Measurements from ENCODE around the gene CDKN2AIP.

Gene CDKN2AIP

DNA sequence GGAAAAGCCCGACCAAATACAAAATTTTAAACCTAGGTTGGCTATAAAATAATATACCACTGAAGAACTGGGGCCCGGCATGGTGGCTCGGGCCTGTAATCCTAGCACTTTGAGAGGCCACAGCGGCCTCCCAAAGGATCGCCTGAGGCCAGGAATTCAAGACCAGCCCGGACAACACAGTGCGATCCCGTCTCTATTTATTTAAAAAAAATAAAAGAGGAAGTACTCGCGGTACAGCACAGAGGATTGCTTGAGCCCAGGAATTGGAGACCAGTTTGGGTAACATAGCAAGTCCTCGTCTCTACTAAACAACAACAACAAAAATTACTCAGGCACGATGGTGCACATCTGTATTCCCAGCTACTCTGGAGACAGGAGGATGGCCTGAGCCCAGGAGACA, 44.8 kb upstream of the CDKN2AIP start:
- H2AFZ ChIP-seq (ENCODE audit: low read depth, low read length, severe bottlenecking): no peak overlapping the region
- TF ChIP-seq, protein P1, sequence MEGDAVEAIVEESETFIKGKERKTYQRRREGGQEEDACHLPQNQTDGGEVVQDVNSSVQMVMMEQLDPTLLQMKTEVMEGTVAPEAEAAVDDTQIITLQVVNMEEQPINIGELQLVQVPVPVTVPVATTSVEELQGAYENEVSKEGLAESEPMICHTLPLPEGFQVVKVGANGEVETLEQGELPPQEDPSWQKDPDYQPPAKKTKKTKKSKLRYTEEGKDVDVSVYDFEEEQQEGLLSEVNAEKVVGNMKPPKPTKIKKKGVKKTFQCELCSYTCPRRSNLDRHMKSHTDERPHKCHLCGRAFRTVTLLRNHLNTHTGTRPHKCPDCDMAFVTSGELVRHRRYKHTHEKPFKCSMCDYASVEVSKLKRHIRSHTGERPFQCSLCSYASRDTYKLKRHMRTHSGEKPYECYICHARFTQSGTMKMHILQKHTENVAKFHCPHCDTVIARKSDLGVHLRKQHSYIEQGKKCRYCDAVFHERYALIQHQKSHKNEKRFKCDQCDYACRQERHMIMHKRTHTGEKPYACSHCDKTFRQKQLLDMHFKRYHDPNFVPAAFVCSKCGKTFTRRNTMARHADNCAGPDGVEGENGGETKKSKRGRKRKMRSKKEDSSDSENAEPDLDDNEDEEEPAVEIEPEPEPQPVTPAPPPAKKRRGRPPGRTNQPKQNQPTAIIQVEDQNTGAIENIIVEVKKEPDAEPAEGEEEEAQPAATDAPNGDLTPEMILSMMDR (IDR thresholded peaks at IDR 0.05; ENCODE audit: insufficient read depth, low read length, poor library complexity, severe bottlenecking): no peak
- TF ChIP-seq EZH2phosphoT487 (conservative IDR thresholded peaks at IDR 0.05; ENCODE audit: low read length): no peak
- H3K36me3 ChIP-seq (ENCODE audit: low read length): no peaks in the 10 kb centered on the region
- H3K27ac ChIP-seq (ENCODE audit: low read depth, low read length): no peak overlapping the region
- no peaks in the 10 kb centered on the region for H3K9me3 ChIP-seq (ENCODE audit: insufficient read depth, low read length)
- H3K4me2 ChIP-seq (ENCODE audit: low read depth, low read length, poor library complexity, severe bottlenecking): no peak overlapping the region
- H3K4me3 ChIP-seq (ENCODE audit: insufficient read depth, low read length, poor library complexity, severe bottlenecking): no peak overlapping the region
- H4K20me1 ChIP-seq (ENCODE audit: low read depth, low read length): no peaks in the 10 kb centered on the region
- no peaks in the 10 kb centered on the region for H3K9me2 ChIP-seq (replicated peaks; ENCODE audit: insufficient read depth, low read length)
- H3K79me2 ChIP-seq (ENCODE audit: insufficient read depth, low read length): no peaks in the 10 kb centered on the region
- H3K9ac ChIP-seq (ENCODE audit: low read length): no peak overlapping the region
- no peaks in the 10 kb centered on the region for H3K27me3 ChIP-seq (ENCODE audit: low read length)
- no peaks in the 10 kb centered on the region for H3F3A ChIP-seq (ENCODE audit: insufficient read depth)

DNA sequence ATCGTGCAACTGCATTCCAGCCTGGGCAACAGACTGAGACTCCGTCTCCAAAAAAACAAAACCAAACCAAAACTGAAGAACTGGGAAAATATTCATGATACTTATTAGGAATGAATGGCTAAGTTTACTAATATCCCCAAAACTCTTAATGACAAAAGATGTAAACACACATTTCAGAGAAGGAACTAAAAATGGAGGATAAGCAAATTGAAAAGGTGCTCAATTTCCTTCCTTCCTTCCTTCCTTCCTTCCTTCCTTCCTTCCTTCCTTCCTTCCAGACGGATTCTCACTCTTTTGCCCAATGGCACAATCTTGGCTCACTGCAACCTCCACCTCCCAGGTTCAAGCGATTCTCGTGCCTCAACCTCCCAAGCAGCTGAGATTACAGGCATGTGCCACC, 44.4 kb upstream of the CDKN2AIP start:
- H3K4me2 ChIP-seq (ENCODE audit: low read depth, low read length, poor library complexity, severe bottlenecking): no peak overlapping the region
- H3K9me2 ChIP-seq (replicated peaks; ENCODE audit: insufficient read depth, low read length): no peaks in the 10 kb centered on the region
- H3K27ac ChIP-seq (ENCODE audit: low read depth, low read length): no peak overlapping the region
- no peak overlapping the region for H3K9ac ChIP-seq (ENCODE audit: low read length)
- no peaks in the 10 kb centered on the region for H3K9me3 ChIP-seq (ENCODE audit: insufficient read depth, low read length)
- H3K27me3 ChIP-seq (ENCODE audit: low read length): no peaks in the 10 kb centered on the region
- H2AFZ ChIP-seq (ENCODE audit: low read depth, low read length, severe bottlenecking): no peak overlapping the region
- no peaks in the 10 kb centered on the region for H4K20me1 ChIP-seq (ENCODE audit: low read depth, low read length)
- no peaks in the 10 kb centered on the region for H3K36me3 ChIP-seq (ENCODE audit: low read length)
- TF ChIP-seq, protein P1 (IDR thresholded peaks at IDR 0.05; ENCODE audit: insufficient read depth, low read length, poor library complexity, severe bottlenecking): no peak
- no peak for TF ChIP-seq EZH2phosphoT487 (conservative IDR thresholded peaks at IDR 0.05; ENCODE audit: low read length)
- no peak overlapping the region for H3K4me3 ChIP-seq (ENCODE audit: insufficient read depth, low read length, poor library complexity, severe bottlenecking)
- H3K79me2 ChIP-seq (ENCODE audit: insufficient read depth, low read length): no peaks in the 10 kb centered on the region
- H3F3A ChIP-seq (ENCODE audit: insufficient read depth): no peaks in the 10 kb centered on the region

DNA sequence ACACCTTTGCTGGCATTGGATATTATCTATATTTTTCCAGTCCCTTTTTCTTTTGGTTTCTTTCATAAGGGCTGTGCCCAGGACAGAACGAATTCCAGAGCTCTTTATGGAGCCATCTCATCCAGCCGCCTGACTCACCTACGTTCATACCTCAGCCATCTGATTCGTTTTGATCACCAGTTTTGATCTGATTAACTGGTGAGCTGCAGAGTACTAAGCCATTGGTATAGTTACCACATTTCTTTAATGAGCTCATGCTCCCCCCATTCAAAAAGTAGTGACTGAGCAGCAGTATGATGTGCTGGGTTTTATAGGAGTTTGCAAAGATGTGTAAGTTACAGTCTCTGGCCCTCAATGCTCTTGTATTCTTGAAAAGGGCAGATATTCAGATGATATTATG, 43.0 kb upstream of the CDKN2AIP start:
- no peaks in the 10 kb centered on the region for H3K36me3 ChIP-seq (ENCODE audit: low read length)
- H3K4me3 ChIP-seq (ENCODE audit: insufficient read depth, low read length, poor library complexity, severe bottlenecking): no peak overlapping the region
- H3K9me3 ChIP-seq (ENCODE audit: insufficient read depth, low read length): no peaks in the 10 kb centered on the region
- H4K20me1 ChIP-seq (ENCODE audit: low read depth, low read length): no peaks in the 10 kb centered on the region
- no peak overlapping the region for H3K27ac ChIP-seq (ENCODE audit: low read depth, low read length)
- TF ChIP-seq EZH2phosphoT487 (conservative IDR thresholded peaks at IDR 0.05; ENCODE audit: low read length): no peak
- TF ChIP-seq, protein P1 (IDR thresholded peaks at IDR 0.05; ENCODE audit: insufficient read depth, low read length, poor library complexity, severe bottlenecking): no peak
- H2AFZ ChIP-seq (ENCODE audit: low read depth, low read length, severe bottlenecking): no peak overlapping the region
- H3K4me2 ChIP-seq (ENCODE audit: low read depth, low read length, poor library complexity, severe bottlenecking): no peak overlapping the region
- no peaks in the 10 kb centered on the region for H3K27me3 ChIP-seq (ENCODE audit: low read length)
- H3K79me2 ChIP-seq (ENCODE audit: insufficient read depth, low read length): no peaks in the 10 kb centered on the region
- no peaks in the 10 kb centered on the region for H3F3A ChIP-seq (ENCODE audit: insufficient read depth)
- no peaks in the 10 kb centered on the region for H3K9me2 ChIP-seq (replicated peaks; ENCODE audit: insufficient read depth, low read length)
- H3K9ac ChIP-seq (ENCODE audit: low read length): no peak overlapping the region

Data from SU-DHL-6 (cell line).